Measurements from ENCODE around the gene CLCN6. TPM values are rescaled to one million over a fixed set of nuclear protein-coding genes. Genes with fewer than 3 reads are reported as not detected.

CLCN6 gene
- total RNA-seq, 1 donor from 2014 or later = 33.7 TPM

DNA sequence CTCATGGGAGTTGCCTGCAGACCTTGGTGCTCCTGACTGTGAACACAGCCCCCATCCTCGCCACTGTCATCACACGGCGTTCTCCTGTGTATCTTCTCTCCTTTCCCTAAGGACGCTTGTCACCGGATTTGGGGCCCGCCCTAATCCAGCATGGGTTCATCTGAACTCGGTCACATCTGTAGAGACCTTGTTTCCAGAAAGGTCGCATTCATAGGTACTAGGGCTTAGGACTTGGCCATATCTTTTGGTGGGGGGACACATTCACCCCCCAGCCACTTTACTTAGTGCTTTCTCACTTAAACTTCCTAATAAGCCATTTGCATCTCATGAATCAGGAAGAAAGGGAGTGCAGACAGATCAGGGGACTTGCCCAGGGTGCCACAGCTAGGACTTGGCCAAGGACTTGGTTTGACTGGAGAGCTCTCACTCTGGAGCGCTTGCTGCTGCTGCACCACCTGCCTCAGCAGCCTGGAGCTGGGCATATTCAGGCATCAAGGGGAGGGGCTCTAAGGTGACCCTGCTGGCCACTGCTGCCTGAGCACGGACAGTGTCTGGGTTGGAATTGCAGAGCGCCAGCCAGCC is 31.9 kb downstream of the CLCN6 start:
- Histone ChIP-seq H3K4me3 (no peak overlapping the region), H3K27ac (no peak overlapping the region), H3K9me3 (no peaks in the 10 kb centered on the region), H3K36me3 (peaks cover 100% of the 10 kb centered on the region), H3K4me1 (no peaks in the 10 kb centered on the region), H3K27me3 (no peaks in the 10 kb centered on the region)
- no peak for TF ChIP-seq CTCF (IDR thresholded peaks at IDR 0.05)
- intact Hi-C loops (cut with DNase I) = loop anchor here (5.0 kb wide), 1 partner anchor 54 kb away; no protein-coding TSS in a partner anchor
- ATAC-seq (no peak), DNase-seq (no peak)

GRCh38 chr1:11838349-11839272 is 32.6 kb downstream of the CLCN6 start:
- DNase-seq = peak; percentile 83
- H3K27me3 ChIP-seq = no peaks in the 10 kb centered on the region
- no peak overlapping the region for H3K4me3 ChIP-seq
- no peaks in the 10 kb centered on the region for H3K4me1 ChIP-seq
- no peak overlapping the region for H3K27ac ChIP-seq
- H3K9me3 ChIP-seq = no peaks in the 10 kb centered on the region
- peak; percentile 97 for TF ChIP-seq CTCF (IDR thresholded peaks at IDR 0.05)
- peak; percentile 88 for ATAC-seq
- peaks cover 95% of the 10 kb centered on the region for H3K36me3 ChIP-seq
- intact Hi-C loops (cut with DNase I) = loop anchor here (5.0 kb wide), 1 partner anchor 54 kb away; no protein-coding TSS in a partner anchor

GRCh38 chr1:11839727-11840705 is 34.0 kb downstream of the CLCN6 start:
- TF ChIP-seq CTCF (IDR thresholded peaks at IDR 0.05) = no peak
- intact Hi-C loops (cut with DNase I) = loop anchor here (5.0 kb wide), 1 partner anchor 52 kb away; no protein-coding TSS in a partner anchor
- H3K27ac ChIP-seq = no peak overlapping the region
- H3K9me3 ChIP-seq = no peaks in the 10 kb centered on the region
- DNase-seq (no peak), ATAC-seq (no peak)
- H3K36me3 ChIP-seq = peaks cover 95% of the 10 kb centered on the region
- H3K4me1 ChIP-seq = no peaks in the 10 kb centered on the region
- H3K27me3 ChIP-seq = no peaks in the 10 kb centered on the region
- H3K4me3 ChIP-seq = no peak overlapping the region

DNA sequence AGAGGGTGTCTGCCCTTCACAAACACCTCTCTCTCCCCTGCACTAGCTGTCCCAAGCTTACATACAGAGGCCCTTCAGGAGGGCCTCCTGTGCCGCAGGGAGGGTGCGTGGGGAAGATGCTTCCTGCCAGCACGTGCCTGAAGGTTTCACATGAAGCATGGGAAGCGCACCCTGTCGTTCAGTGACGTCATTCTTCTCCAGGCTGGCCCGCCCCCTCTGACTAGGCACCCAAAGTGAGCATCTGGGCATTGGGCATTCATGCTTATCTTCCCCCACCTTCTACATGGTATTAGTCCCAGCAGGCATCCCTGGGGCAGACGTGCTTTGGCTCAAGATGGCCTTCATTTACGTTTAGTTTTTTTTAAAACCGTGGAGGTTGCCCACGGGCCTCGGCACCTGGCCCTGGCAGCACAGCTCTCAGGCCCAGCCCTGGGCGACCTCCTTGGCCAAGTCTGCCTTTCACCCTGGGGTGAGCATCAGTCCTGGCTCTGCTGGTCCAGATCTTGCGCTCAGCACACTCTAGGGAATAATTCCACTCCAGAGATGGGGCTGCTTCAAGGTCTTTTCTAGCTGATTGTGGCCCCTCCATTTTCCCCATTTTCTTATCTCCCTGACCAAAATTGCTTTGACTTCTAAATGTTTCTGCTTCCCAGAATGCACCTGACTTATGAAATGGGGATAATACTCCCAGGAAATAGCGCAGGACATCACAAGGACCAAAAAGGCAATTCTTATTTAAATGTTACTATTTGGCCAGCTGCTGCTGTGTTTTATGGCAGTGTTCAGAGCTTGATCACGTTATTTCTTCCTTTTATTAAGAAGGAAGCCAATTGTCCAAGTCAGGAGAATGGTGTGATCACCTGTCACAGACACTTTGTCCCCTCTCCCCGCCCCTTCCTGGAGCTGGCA is 35.5 kb downstream of the CLCN6 start:
- no peak for TF ChIP-seq CTCF (IDR thresholded peaks at IDR 0.05)
- intact Hi-C loops (cut with DNase I) = no loop called here
- H3K4me1 ChIP-seq = no peaks in the 10 kb centered on the region
- H3K9me3 ChIP-seq = no peaks in the 10 kb centered on the region
- DNase-seq (no peak), ATAC-seq (no peak)
- H3K4me3 ChIP-seq = no peak overlapping the region
- H3K36me3 ChIP-seq = peaks cover 82% of the 10 kb centered on the region
- no peak overlapping the region for H3K27ac ChIP-seq
- H3K27me3 ChIP-seq = no peaks in the 10 kb centered on the region
